ENCODE data around the gene NPAS3. TPM values are rescaled to one million over a fixed set of nuclear protein-coding genes. Genes with fewer than 3 reads are reported as not detected.

The NPAS3 gene
- total and polyA plus RNA-seq, 2 of the 8 experiments (the other 6 are each of a cell fraction or from before 2014, with no cell fraction given) = 0.11 to 0.60 TPM

DNA sequence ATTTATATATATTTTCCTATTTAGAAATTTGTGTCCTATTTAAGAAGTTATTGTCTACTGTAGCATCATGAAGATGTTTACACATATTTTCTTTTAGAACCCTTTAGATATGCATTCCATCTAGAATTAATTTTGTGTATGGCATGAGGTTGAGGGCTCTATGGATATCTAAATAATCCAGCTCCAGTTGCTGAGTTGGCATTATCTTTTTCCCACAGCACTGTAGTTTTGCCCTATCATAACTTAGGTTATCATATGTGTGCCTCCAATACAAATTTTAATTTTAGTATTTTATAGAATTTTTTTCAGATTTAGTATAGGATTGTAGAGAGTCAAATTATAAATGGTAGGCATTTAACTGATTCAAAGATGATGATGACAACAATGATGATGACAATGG is 159.3 kb downstream of the NPAS3 start:
- DNase-seq (ENCODE audit: low read depth in 1 of 2, low spot score in 2 of 2) = no peak
- Histone ChIP-seq H2AK5ac (ENCODE audit: low read depth, low read length) (no peak overlapping the region), H3K36me3 (ENCODE audit: control insufficient read depth in 2 of 4, insufficient read depth in 4 of 4, low read length in 3 of 4) (no peaks in the 10 kb centered on the region), H2BK5ac (ENCODE audit: low read depth, low read length) (no peak overlapping the region), H3K79me2 (ENCODE audit: control insufficient read depth in 1 of 2, insufficient read depth in 2 of 2, low read length in 2 of 2) (no peaks in the 10 kb centered on the region), H3K4me2 (ENCODE audit: insufficient read depth in 1 of 2, low read depth in 2 of 2, low read length in 2 of 2) (no peak overlapping the region), H3K9me3 (ENCODE audit: insufficient read depth in 2 of 2, low read depth in 1 of 2, low read length in 1 of 2) (no peaks in the 10 kb centered on the region; a peak in 1 of 4 replicates), H3K18ac (ENCODE audit: extremely low read depth, low read length) (no peak overlapping the region), H3K9ac (replicated peaks in 1 of 4; ENCODE audit: extremely low read depth in 1 of 4, low read depth in 3 of 4, low read length in 3 of 4) (no peak overlapping the region), H3K14ac (ENCODE audit: insufficient read length) (no peak overlapping the region), H3K27me3 (replicated peaks in 1 of 4; ENCODE audit: control insufficient read depth in 3 of 4, extremely low read depth in 1 of 4, insufficient read depth in 3 of 4, low read length in 3 of 4) (no peaks in the 10 kb centered on the region), H3K56ac (replicated peaks; ENCODE audit: insufficient read length, low read depth, low read length) (no peak overlapping the region), H3K4me1 (replicated peaks in 1 of 4; ENCODE audit: control insufficient read depth in 3 of 4, insufficient read depth in 4 of 4, low read length in 3 of 4) (no peaks in the 10 kb centered on the region), H3K27ac (ENCODE audit: low read depth, low read length) (no peak overlapping the region), H2BK120ac (replicated peaks; ENCODE audit: low read depth, low read length) (no peak overlapping the region), H3K4ac (replicated peaks; ENCODE audit: insufficient read length, low read depth, low read length) (no peak overlapping the region), H4K20me1 (replicated peaks in 1 of 2; ENCODE audit: control insufficient read depth in 1 of 2, insufficient read depth in 2 of 2, low read length in 2 of 2) (no peaks in the 10 kb centered on the region), H3K79me1 (ENCODE audit: low read depth, low read length) (no peaks in the 10 kb centered on the region), H4K91ac (replicated peaks; ENCODE audit: insufficient read length, low read length) (no peak overlapping the region), H4K8ac (ENCODE audit: extremely low read depth, insufficient read depth, low read length) (no peak overlapping the region), H2AFZ (ENCODE audit: low read length) (no peak overlapping the region), H2BK12ac (ENCODE audit: low read depth, low read length) (no peak overlapping the region), H3K23me2 (ENCODE audit: low read depth, low read length) (no peaks in the 10 kb centered on the region), H4K5ac (ENCODE audit: insufficient read length, low read depth, low read length) (no peak overlapping the region), H2BK20ac (ENCODE audit: low read length) (no peak overlapping the region), H3K4me3 (ENCODE audit: extremely low read depth in 1 of 4, insufficient read depth in 2 of 4, low read depth in 3 of 4, low read length in 4 of 4) (no peak overlapping the region), H3K23ac (ENCODE audit: insufficient read length) (no peak overlapping the region), H2BK15ac (ENCODE audit: low read length) (no peak overlapping the region)
- ChIA-PET POLR2A (ENCODE audit: partially characterized antibody) (no interaction called here), CTCF (ENCODE audit: partially characterized antibody) (no interaction called here)
- TF ChIP-seq RBBP5 (IDR thresholded peaks at IDR 0.05; ENCODE audit: borderline replicate concordance, low read depth, low read length) (no peak), YY1 (IDR thresholded peaks at IDR 0.05; ENCODE audit: low read depth, low read length) (no peak)
- no peak for FAIRE-seq

Data from H1 (cell line).